ENCODE results near the gene MEGF11. TPM values are rescaled to one million over a fixed set of nuclear protein-coding genes. Genes with fewer than 3 reads are reported as not detected.

MEGF11 gene
- total RNA-seq, 2 donors from 2014 or later: not detected

- DNase-seq (ENCODE audit: low spot score): no peak
- H3K27ac ChIP-seq: no peak overlapping the region
- intact Hi-C loops (cut with DNase I): no loop called here
- no peak for TF ChIP-seq POLR2A (IDR thresholded peaks at IDR 0.05)
- TF ChIP-seq POLR2AphosphoS5 (IDR thresholded peaks at IDR 0.05): no peak
- TF ChIP-seq, protein P1, sequence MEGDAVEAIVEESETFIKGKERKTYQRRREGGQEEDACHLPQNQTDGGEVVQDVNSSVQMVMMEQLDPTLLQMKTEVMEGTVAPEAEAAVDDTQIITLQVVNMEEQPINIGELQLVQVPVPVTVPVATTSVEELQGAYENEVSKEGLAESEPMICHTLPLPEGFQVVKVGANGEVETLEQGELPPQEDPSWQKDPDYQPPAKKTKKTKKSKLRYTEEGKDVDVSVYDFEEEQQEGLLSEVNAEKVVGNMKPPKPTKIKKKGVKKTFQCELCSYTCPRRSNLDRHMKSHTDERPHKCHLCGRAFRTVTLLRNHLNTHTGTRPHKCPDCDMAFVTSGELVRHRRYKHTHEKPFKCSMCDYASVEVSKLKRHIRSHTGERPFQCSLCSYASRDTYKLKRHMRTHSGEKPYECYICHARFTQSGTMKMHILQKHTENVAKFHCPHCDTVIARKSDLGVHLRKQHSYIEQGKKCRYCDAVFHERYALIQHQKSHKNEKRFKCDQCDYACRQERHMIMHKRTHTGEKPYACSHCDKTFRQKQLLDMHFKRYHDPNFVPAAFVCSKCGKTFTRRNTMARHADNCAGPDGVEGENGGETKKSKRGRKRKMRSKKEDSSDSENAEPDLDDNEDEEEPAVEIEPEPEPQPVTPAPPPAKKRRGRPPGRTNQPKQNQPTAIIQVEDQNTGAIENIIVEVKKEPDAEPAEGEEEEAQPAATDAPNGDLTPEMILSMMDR (IDR thresholded peaks at IDR 0.05): no peak
- WGBS: 100% methylated on average over 1 of the region's 1 CpG
- no peaks in the 10 kb centered on the region for H3K9me3 ChIP-seq
- H3K36me3 ChIP-seq: no peaks in the 10 kb centered on the region
- no peaks in the 10 kb centered on the region for H3K4me1 ChIP-seq (replicated peaks)
- no peaks in the 10 kb centered on the region for H3K27me3 ChIP-seq (replicated peaks; ENCODE audit: insufficient read depth)
- H3K4me3 ChIP-seq: no peak overlapping the region
These were observed 184.7 kb downstream of the MEGF11 start for GRCh38 chr15:66068801-66069200.

GRCh38 chr15:66067687-66068086 lies 185.9 kb downstream of the MEGF11 start:
- Histone ChIP-seq H3K9me3 (no peaks in the 10 kb centered on the region), H3K4me3 (no peak overlapping the region), H3K36me3 (no peaks in the 10 kb centered on the region), H3K27me3 (replicated peaks; ENCODE audit: insufficient read depth) (no peaks in the 10 kb centered on the region), H3K27ac (no peak overlapping the region), H3K4me1 (replicated peaks) (no peaks in the 10 kb centered on the region)
- 74% methylated on average over 5 of the region's 5 CpGs for WGBS
- no peak for DNase-seq (ENCODE audit: low spot score)
- TF ChIP-seq, protein P1 (IDR thresholded peaks at IDR 0.05): no peak
- no peak for TF ChIP-seq POLR2A (IDR thresholded peaks at IDR 0.05)
- TF ChIP-seq POLR2AphosphoS5 (IDR thresholded peaks at IDR 0.05): no peak
- intact Hi-C loops (cut with DNase I): no loop called here

DNA sequence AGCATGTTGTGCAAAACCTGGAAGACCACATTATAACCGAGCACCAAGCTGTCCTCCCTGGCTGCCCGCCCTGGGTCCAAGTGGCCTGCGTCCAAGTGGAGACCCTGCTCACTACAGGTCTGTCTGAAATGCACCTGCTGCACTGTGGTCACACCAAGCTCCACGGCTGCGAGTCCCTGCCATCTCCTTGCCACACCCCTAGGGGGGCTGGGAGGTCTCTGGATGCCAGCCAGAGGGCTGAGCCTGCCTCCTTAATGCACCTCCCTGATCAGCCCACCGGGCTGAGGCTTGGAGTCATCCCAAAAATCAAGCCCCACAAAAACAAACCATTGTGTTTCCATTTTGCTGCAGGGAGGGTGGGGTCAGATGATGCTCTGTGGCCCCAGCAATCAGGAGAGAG lies 187.1 kb downstream of the MEGF11 start:
- WGBS: 39% methylated on average over 6 of the region's 6 CpGs
- intact Hi-C loops (cut with DNase I): no loop called here

DNA sequence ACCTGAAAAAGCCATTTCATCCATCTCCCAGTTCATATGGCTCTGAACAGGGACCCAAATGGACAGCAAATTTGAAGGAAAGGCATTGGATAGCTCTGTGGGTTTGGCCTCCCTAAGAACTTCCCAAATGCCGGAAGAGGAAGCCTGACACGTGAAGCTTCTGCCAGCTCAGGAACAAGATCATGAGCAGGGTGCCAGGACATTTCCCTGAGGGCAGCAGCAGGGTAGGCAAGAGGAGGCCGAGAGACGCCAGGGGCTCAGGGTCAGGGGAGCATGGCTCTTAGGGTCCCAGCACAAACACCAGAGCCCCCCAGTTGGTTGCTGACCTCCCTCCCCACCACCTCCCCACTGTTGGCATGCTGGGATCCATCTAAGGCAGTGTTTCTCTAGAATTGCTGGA lies 187.5 kb downstream of the MEGF11 start:
- intact Hi-C loops (cut with DNase I): no loop called here
- 37% methylated on average over 4 of the region's 4 CpGs for whole genome bisulfite sequencing
- DNase-seq (ENCODE audit: low spot score): no peak

More for the DNA sequence above, 187.1 kb downstream of the MEGF11 start:
- no peak for DNase-seq (ENCODE audit: low spot score)
- H3K27ac ChIP-seq: no peak overlapping the region
- no peaks in the 10 kb centered on the region for H3K27me3 ChIP-seq (replicated peaks; ENCODE audit: insufficient read depth)
- H3K36me3 ChIP-seq: no peaks in the 10 kb centered on the region
- TF ChIP-seq, protein P1 (IDR thresholded peaks at IDR 0.05): no peak
- H3K4me3 ChIP-seq: no peak overlapping the region
- H3K4me1 ChIP-seq (replicated peaks): no peaks in the 10 kb centered on the region
- H3K9me3 ChIP-seq: no peaks in the 10 kb centered on the region

GRCh38 chr15:66065325-66065724 lies 188.2 kb downstream of the MEGF11 start:
- Histone ChIP-seq H3K36me3 (no peaks in the 10 kb centered on the region), H3K4me1 (replicated peaks) (no peaks in the 10 kb centered on the region), H3K4me3 (no peak overlapping the region), H3K27me3 (replicated peaks; ENCODE audit: insufficient read depth) (no peaks in the 10 kb centered on the region), H3K9me3 (no peaks in the 10 kb centered on the region), H3K27ac (no peak overlapping the region)
- no peak for DNase-seq (ENCODE audit: low spot score)
- TF ChIP-seq POLR2AphosphoS5 (IDR thresholded peaks at IDR 0.05): no peak
- TF ChIP-seq, protein P1 (IDR thresholded peaks at IDR 0.05): no peak
- TF ChIP-seq POLR2A (IDR thresholded peaks at IDR 0.05): no peak
- WGBS: 53% methylated on average over 6 of the region's 6 CpGs
- intact Hi-C loops (cut with DNase I): no loop called here

More for the DNA sequence above, 187.5 kb downstream of the MEGF11 start:
- Histone ChIP-seq H3K4me3 (no peak overlapping the region), H3K36me3 (no peaks in the 10 kb centered on the region), H3K27me3 (replicated peaks; ENCODE audit: insufficient read depth) (no peaks in the 10 kb centered on the region), H3K27ac (no peak overlapping the region), H3K4me1 (replicated peaks) (no peaks in the 10 kb centered on the region), H3K9me3 (no peaks in the 10 kb centered on the region)
- TF ChIP-seq POLR2AphosphoS5 (IDR thresholded peaks at IDR 0.05) (no peak), POLR2A (IDR thresholded peaks at IDR 0.05) (no peak)
- TF ChIP-seq, protein P1 (IDR thresholded peaks at IDR 0.05): no peak
